GM12878 (cell line): ENCODE measurements around the gene COL4A2. TPM values are rescaled to one million over a fixed set of nuclear protein-coding genes. Genes with fewer than 3 reads are reported as not detected.

ENCODE experiments used
- ATAC-seq: fragments of 200-7000 bp; cut with Tn5 transposase; 3 replicates; pipeline ENCODE4 v1.9.1; 2020; ENCODE audit warnings: mild to moderate bottlenecking, moderate library complexity
- BruUV-seq: library from RNA; stranded (reverse); fragments of 400-500 nt; replicated peaks from 2 replicates; lab custom pipeline; 2021; lab: Mats Ljungman, UMichigan
- CTCF ChIA-PET: fragments of 300-600 bp; sonication (Branson Sonifier 250); formaldehyde crosslinking; extraction: SDS; loops from one replicate; lab custom pipeline; 2021; ENCODE audit warnings: inconsistent platforms; lab: Yijun Ruan, JAX
- POLR2A ChIA-PET: fragments of 350-600 bp; formaldehyde crosslinking; extraction: SDS; loops from one replicate; lab custom pipeline; 2021; ENCODE audit warnings: inconsistent platforms; lab: Charles Lee
- RAD21 ChIA-PET: fragments of 300-600 bp; sonication (Branson Sonifier 250); formaldehyde crosslinking; loops from one replicate; lab custom pipeline; 2023; ENCODE audit warnings: antibody characterized with exemption; ENCODE audit not compliant: unreplicated experiment; lab: Charles Lee
- SMC1A ChIA-PET: fragments of 300-600 bp; sonication (Branson Sonifier 250); formaldehyde crosslinking; loops from one replicate; lab custom pipeline; 2023; ENCODE audit not compliant: unreplicated experiment, uncharacterized antibody; lab: Charles Lee
- DNase-seq: peaks from one replicate; pipeline ENCODE4 v3.0.0-alpha.2; 2011; ENCODE audit warnings: low read depth, low spot score
- FAIRE-seq: peaks from 3 replicates; lab custom pipeline; 2011; peaks lifted over from hg19 to GRCh38; lab: Jason Lieb, UNC
- H2AFZ ChIP-seq: 2 replicates; pipeline ENCODE4 v1.6.0; 2011; ENCODE audit warnings: low read depth, low read length, control low read depth; ENCODE audit not compliant: control insufficient read depth
- H3K27ac ChIP-seq: 2 replicates; pipeline ENCODE4 v1.5.1; 2011; ENCODE audit warnings: control low read depth; ENCODE audit not compliant: control insufficient read depth, insufficient read depth
- H3K27me3 ChIP-seq, 2 experiments: replicated peaks in 1 of 2; 2 replicates each; pipeline versions ENCODE4 v1.6.0 to v1.6.1; 2011; ENCODE audit warnings: low read length in 1 of 2; ENCODE audit not compliant: control insufficient read depth in 2 of 2, insufficient read depth in 2 of 2
- H3K36me3 ChIP-seq, 2 experiments: 2 replicates each; pipeline ENCODE4 v1.5.1; 2011; ENCODE audit warnings: low read length in 1 of 2; ENCODE audit not compliant: control insufficient read depth in 2 of 2, insufficient read depth in 2 of 2
- H3K4me1 ChIP-seq: 2 replicates; pipeline ENCODE4 v1.6.1; 2011; ENCODE audit warnings: mild to moderate bottlenecking, low read length, moderate library complexity, mixed read lengths; ENCODE audit not compliant: control insufficient read depth, insufficient read depth
- H3K4me2 ChIP-seq: 2 replicates; pipeline ENCODE4 v1.6.0; 2011; ENCODE audit warnings: control low read depth; ENCODE audit not compliant: control insufficient read depth, insufficient read depth
- H3K4me3 ChIP-seq: fragments of 200-600 bp; sonication (generic); 2 replicates; pipeline ENCODE4 v1.5.1; 2016
- H3K79me2 ChIP-seq: 2 replicates; pipeline ENCODE4 v1.6.0; 2011; ENCODE audit warnings: low read length; ENCODE audit not compliant: control insufficient read depth, insufficient read depth
- H3K9ac ChIP-seq: 2 replicates; pipeline ENCODE4 v1.8.0; 2011; ENCODE audit warnings: low read length, control low read depth, mixed read lengths; ENCODE audit not compliant: control insufficient read depth, insufficient read depth
- H3K9me3 ChIP-seq: replicated peaks from 3 replicates; pipeline ENCODE4 v1.5.1; 2011; ENCODE audit warnings: mild to moderate bottlenecking, low read length; ENCODE audit not compliant: control insufficient read depth, insufficient read depth
- H4K20me1 ChIP-seq: 2 replicates; pipeline ENCODE4 v1.6.0; 2011; ENCODE audit not compliant: control insufficient read depth, insufficient read depth
- JUNB ChIP-seq: IDR thresholded peaks from 2 replicates; pipeline ENCODE4 v1.6.1; 2016; ENCODE audit warnings: antibody characterized with exemption, mild to moderate bottlenecking
- NR2C1 ChIP-seq: fragments of 450-650 bp; IDR thresholded peaks from 2 replicates; pipeline ENCODE4 v1.6.1; 2017; ENCODE audit warnings: antibody characterized with exemption, mild to moderate bottlenecking, moderate library complexity
- POLR2A ChIP-seq: IDR thresholded peaks from 2 replicates; pipeline ENCODE4 v1.6.1; 2011; ENCODE audit warnings: low read depth, mild to moderate bottlenecking, low read length
- SREBF2 ChIP-seq: IDR thresholded peaks from 2 replicates; pipeline ENCODE4 v1.6.1; 2012; ENCODE audit warnings: mild to moderate bottlenecking, low read length
- WGBS: methylation state at CpG from one replicate; pipeline ENCODE4 v1.1.6; 2016; ENCODE audit warnings: low lambda C conversion rate; ENCODE audit not compliant: insufficient replicate concordance, insufficient coverage; ENCODE audit errors: missing lambda C conversion rate; 5-methylcytosine and 5-hydroxymethylcytosine counted together
- in situ Hi-C: fragments of 300-500 bp; cut with MboI; formaldehyde crosslinking; loops from 9 replicates; pipeline ENCODE4 v1.14.3; 2018; ENCODE audit warnings: mixed read lengths
- intact Hi-C: fragments of 100-400 bp; cut with micrococcal nuclease; formaldehyde crosslinking; loops from one replicate; pipeline ENCODE4 v1.14.2; 2022; ENCODE audit not compliant: unreplicated experiment
- polyA plus RNA-seq, 11 experiments: library from polyadenylated mRNA; depleted of rRNA in 4 of 11; unstranded in 6 of 11; stranded (reverse) in 5 of 11; fragments of >200 nt; fragmentation: Nextera tagmentation in 4 of 11; fragmentation: Illumina TruSeq in 1 of 11; extraction: Ambion mirVana in 4 of 11; extraction: Trizol in 1 of 11; gene quantifications; 1 replicate in 1 of 11; 2 replicates in 10 of 11; pipeline versions ENCODE4 v1.2.1 to v1.2.3, GENCODE V29; 2011 to 2016; ENCODE audit warnings: inconsistent platforms in 2 of 11, missing spikeins in 2 of 11, low read depth in 1 of 11
- total RNA-seq, 4 experiments: library from RNA; depleted of rRNA in 3 of 4; stranded (reverse); fragments of >200 nt in 3 of 4; fragmentation: Illumina TruSeq in 1 of 4; extraction: Trizol in 1 of 4; gene quantifications; 2 replicates each; pipeline versions ENCODE4 v1.2.1 to v1.2.3, GENCODE V29; 2013 to 2021
- TF ChIP-seq, protein P1 (sequence below): fragments of 450-650 bp; conservative IDR thresholded peaks from 2 replicates; pipeline ENCODE4 v1.6.1; 2017; ENCODE audit warnings: mild to moderate bottlenecking, moderate library complexity
- TF ChIP-seq, protein P2 (sequence below): fragments of 450-650 bp; IDR thresholded peaks from 2 replicates; pipeline ENCODE4 v1.6.1; 2016; ENCODE audit warnings: mild to moderate bottlenecking
- TF ChIP-seq, protein P3 (sequence below): IDR thresholded peaks from 2 replicates; pipeline ENCODE4 v1.6.1; 2011; ENCODE audit warnings: mild to moderate bottlenecking, low read depth, low read length, moderate library complexity; ENCODE audit not compliant: insufficient replicate concordance

COL4A2 gene
- total and polyA plus RNA-seq, 10 of the 15 experiments (the other 5 are each of a cell fraction or from before 2014, with no cell fraction given): 0.16 to 1.6 (median 0.62) TPM; not detected in 3

DNA sequence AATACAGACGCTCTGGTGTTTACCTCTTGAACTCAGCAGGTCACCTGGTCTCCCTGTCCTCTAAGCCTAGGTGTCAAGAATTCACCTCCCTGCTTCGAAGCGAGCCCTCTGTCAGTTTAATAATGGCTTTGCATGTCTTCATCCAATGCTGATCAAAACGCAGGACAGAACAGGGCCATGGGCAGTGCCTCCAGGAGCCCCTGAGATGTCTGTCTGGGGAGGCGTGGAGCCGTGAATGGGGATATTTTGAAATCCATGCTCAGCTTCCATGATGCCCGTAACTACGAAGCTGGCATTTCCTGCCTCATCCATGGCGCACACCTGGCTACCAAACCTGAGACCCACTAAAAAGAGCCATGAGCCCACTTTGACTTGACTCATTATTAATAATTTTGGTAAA, 140.7 kb downstream of the COL4A2 start (continued):
- TF ChIP-seq, protein P1, sequence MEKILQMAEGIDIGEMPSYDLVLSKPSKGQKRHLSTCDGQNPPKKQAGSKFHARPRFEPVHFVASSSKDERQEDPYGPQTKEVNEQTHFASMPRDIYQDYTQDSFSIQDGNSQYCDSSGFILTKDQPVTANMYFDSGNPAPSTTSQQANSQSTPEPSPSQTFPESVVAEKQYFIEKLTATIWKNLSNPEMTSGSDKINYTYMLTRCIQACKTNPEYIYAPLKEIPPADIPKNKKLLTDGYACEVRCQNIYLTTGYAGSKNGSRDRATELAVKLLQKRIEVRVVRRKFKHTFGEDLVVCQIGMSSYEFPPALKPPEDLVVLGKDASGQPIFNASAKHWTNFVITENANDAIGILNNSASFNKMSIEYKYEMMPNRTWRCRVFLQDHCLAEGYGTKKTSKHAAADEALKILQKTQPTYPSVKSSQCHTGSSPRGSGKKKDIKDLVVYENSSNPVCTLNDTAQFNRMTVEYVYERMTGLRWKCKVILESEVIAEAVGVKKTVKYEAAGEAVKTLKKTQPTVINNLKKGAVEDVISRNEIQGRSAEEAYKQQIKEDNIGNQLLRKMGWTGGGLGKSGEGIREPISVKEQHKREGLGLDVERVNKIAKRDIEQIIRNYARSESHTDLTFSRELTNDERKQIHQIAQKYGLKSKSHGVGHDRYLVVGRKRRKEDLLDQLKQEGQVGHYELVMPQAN: no peak
- no peak for TF ChIP-seq SREBF2

DNA sequence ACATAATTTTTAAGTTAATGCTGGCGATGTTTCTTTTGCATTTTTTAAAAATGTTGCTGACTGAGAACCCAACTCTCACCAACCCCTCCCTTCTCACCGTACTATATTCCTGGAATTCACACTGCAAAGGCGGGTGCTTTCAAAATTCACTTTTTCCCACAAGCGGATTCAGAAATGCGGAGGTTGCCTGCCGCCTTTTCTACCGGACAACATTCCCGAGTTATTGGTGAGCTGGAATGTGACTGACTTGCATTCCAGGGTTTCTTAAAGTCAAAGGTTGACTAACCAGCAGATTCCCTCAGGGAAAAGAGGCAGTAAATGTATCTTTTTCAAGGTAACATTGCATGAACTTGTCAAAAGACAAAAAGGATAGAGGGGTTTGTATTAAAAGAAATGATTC, 141.1 kb downstream of the COL4A2 start:
- no peak overlapping the region for H3K27ac ChIP-seq
- H3K27me3 ChIP-seq: no peaks in the 10 kb centered on the region
- no peaks in the 10 kb centered on the region for H4K20me1 ChIP-seq
- intact Hi-C loops: loop anchor here (10.0 kb wide), 1 partner anchor 467 kb away; the partner anchor contains the start of gene ANKRD10
- RAD21 ChIA-PET: no interaction called here
- H3K4me2 ChIP-seq: no peak overlapping the region
- in situ Hi-C loops: loop anchor here (5.0 kb wide), 2 partner anchors 226 to 369 kb away; no protein-coding TSS in a partner anchor
- no peak for FAIRE-seq
- H3K4me3 ChIP-seq: no peak overlapping the region
- H3K79me2 ChIP-seq: no peaks in the 10 kb centered on the region
- no peak overlapping the region for H3K9ac ChIP-seq
- H3K9me3 ChIP-seq: no peaks in the 10 kb centered on the region
- POLR2A ChIA-PET: no interaction called here
- CTCF ChIA-PET: interaction anchor here (1.7 kb wide), 1 partner anchor 13 kb away, joined by 3 read pairs; no protein-coding TSS in a partner anchor
- SMC1A ChIA-PET: interaction anchor here (1.3 kb wide), 1 partner anchor 8 kb away, joined by 4 read pairs; no protein-coding TSS in a partner anchor
- peaks cover 40% of the 10 kb centered on the region for H3K4me1 ChIP-seq
- no peak for ATAC-seq
- BruUV-seq: no TSS peak
- 87% methylated on average over 8 of the region's 8 CpGs for WGBS
- TF ChIP-seq POLR2A: no peak
- TF ChIP-seq, protein P2, sequence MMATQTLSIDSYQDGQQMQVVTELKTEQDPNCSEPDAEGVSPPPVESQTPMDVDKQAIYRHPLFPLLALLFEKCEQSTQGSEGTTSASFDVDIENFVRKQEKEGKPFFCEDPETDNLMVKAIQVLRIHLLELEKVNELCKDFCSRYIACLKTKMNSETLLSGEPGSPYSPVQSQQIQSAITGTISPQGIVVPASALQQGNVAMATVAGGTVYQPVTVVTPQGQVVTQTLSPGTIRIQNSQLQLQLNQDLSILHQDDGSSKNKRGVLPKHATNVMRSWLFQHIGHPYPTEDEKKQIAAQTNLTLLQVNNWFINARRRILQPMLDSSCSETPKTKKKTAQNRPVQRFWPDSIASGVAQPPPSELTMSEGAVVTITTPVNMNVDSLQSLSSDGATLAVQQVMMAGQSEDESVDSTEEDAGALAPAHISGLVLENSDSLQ: no peak
- TF ChIP-seq NR2C1: no peak
- TF ChIP-seq, protein P3, sequence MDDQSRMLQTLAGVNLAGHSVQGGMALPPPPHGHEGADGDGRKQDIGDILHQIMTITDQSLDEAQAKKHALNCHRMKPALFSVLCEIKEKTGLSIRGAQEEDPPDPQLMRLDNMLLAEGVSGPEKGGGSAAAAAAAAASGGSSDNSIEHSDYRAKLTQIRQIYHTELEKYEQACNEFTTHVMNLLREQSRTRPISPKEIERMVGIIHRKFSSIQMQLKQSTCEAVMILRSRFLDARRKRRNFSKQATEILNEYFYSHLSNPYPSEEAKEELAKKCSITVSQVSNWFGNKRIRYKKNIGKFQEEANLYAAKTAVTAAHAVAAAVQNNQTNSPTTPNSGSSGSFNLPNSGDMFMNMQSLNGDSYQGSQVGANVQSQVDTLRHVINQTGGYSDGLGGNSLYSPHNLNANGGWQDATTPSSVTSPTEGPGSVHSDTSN: no peak
- TF ChIP-seq JUNB: no peak
- H3K36me3 ChIP-seq: no peaks in the 10 kb centered on the region
- H2AFZ ChIP-seq: no peak overlapping the region
- no peak for DNase-seq
